HG03175 (cell line): Measurements from ENCODE around the gene CCDC159.
"Not testable (repeated sequence)": the region's sequence is repeated elsewhere in the genome, so short reads cannot be mapped to it uniquely, and the experiment has no call there.

Source experiments
- ATAC-seq: cut with Tn5 transposase; IDR thresholded peaks from one replicate; pipeline ENCODE4 v1.9.1; 2021; ENCODE audit warnings: mild to moderate bottlenecking, moderate library complexity; ENCODE audit not compliant: unreplicated experiment

Gene CCDC159

DNA sequence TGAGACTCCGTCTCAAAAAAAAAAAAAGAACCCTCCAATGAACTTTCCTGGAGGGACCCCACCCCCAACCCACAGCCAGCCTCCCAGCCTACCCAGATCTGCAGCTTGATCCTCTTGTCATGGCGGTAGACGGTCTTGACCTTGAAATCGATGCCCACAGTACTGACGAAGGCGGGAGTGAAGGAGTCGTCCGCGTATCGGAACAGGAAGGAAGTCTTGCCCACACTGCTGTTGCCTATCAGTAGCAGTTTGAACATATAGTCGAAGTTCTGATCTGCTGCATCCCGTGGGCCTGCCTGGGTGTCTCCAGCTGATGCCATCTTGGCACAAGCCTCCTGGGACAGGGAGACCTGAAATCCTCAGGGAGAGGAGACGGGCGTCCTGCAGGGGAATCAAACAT lies 9.2 kb upstream of the CCDC159 start:
- ATAC-seq: no peak

DNA sequence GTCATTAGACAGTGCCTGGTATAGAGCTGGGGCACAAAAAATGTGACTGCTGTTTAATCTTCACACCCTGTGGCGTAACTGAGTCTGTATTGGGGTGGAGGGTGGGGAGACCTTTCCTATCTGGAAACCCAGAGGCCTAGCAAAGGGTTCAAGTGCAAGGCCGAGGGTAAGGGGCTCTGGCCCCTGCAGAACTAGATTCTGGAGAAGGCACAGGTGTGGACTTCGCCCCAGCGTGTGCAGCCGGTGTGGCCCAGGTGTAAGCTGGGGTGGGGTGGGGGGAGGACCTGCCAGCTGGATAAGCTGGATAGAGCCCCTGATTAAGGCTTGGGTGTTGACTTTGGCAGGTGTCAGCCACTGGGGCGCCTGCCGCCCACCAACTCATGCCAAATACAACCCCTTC lies 8.2 kb upstream of the CCDC159 start:
- ATAC-seq: no peak

DNA sequence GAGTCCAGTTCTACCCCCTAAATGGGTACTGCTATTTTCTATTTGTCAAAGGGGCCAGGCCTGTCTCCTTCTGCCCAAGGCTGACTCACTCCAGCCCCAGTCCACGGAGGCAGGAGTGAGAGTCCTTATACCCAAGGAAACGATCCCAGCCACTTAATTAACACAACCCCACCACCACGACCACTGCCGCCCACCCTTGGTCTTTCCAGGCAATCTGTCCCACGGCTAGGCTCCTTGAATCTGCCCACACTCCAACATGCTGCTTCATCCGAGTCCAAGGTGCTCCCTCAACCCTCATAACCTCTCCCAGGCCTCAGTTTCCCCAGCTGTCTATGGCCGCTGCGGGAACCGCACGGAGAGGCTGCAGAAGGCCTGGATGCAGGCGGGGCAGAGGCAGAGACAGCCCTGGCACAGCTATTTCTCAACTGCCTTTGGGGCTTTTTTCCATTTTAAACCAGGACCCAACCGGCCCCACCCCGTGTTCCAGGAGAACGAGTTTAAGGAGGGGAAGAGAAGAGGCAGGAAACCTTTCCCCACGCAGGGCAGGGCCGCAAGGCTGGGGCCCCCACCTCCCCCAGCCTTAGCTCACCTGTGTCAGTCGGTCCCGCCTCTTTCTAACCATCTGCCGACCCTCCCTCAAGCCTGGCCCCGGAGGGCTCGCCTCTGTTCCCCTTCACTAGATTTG lies 7.6 kb upstream of the CCDC159 start:
- ATAC-seq: no peak

DNA sequence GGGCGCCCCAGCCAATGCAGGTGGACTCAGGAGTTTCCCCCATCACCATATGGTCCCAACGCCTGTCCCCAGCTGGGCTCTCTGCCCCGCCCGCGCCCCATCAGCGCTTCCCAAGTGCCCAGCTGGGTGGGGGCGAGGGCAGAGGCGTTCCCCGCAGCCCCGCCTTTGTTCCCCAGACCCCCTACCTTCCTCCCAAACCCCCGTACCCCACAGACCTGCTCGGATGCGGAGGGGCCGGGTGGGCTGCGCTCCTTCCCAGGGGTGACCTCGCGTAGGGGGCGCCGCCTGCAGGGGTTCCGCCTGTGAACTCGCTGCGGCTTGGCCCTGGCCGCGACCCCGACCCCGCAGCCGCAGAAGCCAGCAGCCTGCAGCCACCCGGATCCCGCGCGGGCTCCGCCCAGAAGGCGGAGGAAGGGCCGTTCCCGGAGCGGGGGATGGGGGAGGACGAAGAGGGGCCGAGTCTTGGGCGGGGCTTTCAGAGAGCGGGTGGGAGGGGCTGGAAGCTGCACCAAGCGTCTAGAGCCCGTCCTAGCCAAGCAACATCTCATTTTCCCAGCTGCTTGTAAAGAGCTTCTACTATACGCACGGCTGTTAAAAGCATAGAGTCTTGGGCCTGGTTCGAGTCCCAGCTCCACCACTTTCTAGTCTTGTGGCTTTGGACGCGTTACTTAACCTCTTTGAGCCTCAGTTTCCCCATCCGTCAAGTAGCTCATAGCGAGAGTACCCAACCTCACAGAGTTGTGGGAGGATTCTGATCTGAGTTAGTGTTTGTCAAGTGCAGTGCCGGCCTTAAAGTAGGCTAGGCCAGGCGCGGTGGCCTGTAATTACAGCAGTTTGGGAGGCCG lies 6.8 kb upstream of the CCDC159 start, which contains the start of gene RAB3D:
TSS of gene RAB3D (minus strand) at position 404 of the 845 bp plus-strand sequence. CDS start 2,258 bp downstream, outside the sequence.
- no peak for ATAC-seq

DNA sequence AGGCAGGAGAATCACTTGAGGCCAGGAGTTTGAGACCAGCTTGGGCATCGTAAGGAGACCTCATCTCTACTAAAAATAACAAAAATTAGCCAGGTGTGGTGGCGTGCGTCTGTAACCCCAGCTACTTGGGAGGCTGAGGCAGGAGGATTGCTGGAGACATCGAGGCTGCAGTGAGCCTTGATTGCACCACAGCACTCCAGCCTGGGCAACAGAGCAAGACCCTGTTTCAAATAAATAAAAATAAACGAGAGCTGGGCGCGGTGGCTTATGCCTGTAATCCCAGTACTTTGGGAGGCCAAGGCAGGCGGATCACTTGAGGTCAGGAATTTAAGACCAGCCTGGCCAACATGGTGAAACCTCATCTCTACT lies 6.2 kb upstream of the CCDC159 start:
- not testable (repeated sequence) for ATAC-seq

DNA sequence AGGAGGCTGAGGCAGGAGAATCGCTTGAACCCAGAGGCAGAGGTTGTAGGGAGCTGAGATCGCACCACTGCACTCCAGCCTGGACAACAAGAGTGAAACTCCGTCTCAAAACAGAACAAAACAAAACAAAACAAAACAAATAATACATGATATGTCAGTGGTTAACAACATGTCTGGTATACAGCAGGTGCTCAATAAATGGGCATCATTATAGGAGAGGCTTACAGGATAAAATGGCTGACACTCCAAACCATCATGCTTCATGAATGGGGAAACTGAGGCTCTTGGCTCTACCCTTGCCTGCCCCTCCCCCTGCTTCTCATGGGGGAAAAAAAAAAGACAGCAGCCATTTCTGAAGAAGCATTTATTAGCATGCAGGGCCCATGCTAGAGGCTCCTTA lies 3.9 kb upstream of the CCDC159 start:
- no peak for ATAC-seq

- ATAC-seq: no peak
These were observed 1.1 kb upstream of the CCDC159 start for GRCh38 chr19:11345122-11345803.

DNA sequence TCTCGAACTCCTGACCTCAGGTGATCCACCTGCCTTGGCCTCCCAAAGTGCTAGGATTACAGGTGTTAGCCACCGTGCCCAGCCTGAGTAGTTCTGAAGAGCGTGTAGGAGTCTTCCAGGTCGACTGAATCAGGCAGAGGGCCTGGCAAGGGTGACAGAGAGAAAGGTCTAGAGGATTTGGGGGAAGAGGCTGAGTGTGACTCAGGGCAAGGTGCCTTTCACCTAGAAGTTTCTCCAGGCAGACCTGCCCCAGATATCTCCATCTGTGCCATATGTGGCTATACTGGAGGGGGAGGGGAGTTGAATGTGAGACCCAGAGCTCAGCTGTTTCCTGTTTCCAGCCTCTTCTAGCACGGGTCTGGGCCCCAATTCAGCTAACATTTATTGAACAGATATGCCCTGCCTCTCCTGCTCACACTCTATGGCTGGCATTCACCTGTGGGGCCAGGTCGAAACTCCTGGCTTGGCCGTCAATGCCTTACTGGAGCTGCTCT lies 1.3 kb downstream of the CCDC159 start:
- ATAC-seq: no peak

DNA sequence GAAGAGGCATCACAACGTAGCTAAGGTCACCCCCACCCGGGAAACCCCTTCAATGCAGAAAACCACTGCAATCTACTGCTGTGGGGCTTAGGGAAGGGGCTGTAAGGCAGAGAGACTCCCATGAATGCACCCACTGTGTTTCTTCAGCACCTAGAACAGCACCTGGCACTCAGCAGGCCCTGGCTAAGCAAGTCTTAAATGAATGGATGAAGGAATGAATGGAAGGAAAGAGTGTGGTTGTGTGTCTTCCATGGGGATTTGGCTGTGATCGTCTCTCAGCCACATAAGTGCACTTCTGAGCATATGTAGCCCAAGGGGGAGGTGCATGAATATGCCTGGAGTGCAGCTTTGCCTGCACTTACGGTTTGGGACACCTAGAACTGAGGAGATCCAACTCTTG lies 2.9 kb downstream of the CCDC159 start:
- ATAC-seq: no peak

GRCh38 chr19:11354102-11354501 lies 7.8 kb downstream of the CCDC159 start:
- not testable (repeated sequence) for ATAC-seq

DNA sequence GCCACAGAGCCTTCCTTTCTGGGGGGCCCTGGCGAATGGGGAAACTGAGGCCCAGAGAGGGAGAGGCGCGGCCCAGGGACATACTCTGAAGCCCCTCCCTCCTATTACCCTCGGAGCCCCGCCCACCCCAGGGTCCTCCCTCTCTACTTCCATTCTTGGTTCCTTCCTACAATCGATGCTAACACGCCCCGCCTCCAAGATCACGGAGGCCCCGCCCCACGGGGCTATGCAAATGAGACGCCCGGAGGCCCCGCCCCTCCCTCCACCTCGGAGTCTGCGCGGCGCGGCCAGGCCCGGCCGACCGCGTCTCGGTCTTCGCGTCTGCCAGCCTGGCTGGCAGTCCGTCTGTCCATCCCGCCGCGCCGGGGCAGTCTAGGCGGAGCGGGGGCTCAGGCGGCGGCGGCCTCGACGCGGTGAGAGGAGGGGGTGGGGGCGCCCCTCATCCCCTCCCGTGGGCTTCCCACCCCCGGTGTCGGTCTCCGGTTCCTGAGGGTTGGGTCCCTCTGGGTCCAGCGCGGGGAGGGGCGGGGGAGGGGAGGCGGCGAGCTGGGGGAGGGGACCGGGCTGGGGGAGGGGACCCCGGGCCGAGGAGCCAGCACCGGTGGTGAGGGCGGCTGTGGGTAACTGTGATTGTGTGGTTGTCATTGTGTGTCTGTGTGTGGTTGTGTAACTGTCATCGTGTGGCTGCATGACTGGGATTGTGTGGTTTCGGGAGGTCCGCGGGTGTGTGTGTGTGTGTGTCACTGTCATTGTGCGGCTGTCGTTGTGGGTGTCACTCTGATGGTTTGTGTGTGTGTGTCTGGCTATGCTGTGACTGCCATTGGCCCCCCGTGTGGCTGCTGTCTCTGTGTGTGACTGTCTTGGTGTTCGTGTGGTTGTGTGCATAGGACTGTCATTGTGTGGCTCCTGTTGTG lies 9.1 kb downstream of the CCDC159 start, which contains the start of gene PLPPR2:
TSS of gene PLPPR2 (plus strand) at position 273 of the 914 bp plus-strand sequence. CDS start 2,242 bp downstream, outside the sequence.
- no peak for ATAC-seq

DNA sequence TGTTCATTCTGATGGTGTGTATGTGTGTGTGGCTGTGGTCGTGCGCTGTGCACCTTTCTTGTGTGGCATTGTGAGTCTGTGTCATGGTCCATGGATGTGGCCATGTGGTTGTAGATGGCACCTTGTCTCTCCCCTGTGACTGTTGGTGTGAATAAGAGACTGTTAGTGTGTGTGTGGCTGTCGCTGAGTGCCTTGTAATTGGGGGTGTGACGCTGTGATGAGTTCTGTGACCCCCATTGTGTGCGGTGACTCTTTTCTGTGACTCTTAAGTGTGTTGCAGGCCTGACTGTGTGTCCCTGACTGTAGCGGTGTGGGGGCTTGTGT lies 9.7 kb downstream of the CCDC159 start:
- ATAC-seq: no peak

DNA sequence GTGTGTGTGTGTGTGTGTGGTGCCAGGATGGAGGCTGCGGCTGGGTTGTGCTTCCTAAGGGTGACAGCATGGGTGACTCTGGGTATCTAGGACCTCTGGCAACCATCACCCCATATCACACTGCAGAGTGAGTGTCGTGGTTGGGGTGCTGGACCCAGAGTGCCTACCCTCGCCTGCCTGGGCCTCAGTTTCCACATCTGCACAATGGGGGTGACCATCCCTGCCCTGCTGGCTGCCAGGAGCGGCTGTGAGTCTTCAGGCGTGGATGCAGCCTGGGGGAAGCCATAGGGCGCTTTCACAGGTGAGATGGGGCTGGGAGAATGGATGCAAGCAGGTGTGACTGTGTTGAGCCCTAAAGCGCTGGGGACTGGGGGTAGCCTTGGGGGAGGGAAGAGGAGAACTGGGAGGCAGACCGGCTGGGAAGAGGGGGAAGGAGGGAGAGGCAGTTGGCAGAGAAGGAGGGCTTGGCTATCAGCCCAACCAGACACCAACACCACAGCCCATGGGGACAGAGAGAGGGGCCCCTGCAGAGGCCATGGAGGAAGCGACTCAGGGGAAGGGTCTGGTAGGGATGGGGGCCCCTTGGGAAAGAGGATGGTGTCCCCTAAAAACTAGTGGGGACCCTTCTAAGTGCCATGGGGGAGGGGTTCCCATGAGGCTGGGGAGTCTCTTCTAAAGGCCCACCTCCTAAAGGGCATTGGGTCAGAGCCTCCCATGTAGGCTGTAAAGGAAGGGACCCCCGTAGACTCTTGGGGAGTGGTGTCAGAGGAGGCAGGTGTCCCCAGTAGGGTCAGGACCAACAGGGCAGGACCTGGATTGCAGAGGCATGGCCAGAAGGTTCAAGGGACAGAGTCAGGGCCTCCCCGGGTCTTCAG lies 10.6 kb downstream of the CCDC159 start:
- ATAC-seq: no peak

GRCh38 chr19:11359421-11359820 lies 13.1 kb downstream of the CCDC159 start:
- no peak for ATAC-seq

DNA sequence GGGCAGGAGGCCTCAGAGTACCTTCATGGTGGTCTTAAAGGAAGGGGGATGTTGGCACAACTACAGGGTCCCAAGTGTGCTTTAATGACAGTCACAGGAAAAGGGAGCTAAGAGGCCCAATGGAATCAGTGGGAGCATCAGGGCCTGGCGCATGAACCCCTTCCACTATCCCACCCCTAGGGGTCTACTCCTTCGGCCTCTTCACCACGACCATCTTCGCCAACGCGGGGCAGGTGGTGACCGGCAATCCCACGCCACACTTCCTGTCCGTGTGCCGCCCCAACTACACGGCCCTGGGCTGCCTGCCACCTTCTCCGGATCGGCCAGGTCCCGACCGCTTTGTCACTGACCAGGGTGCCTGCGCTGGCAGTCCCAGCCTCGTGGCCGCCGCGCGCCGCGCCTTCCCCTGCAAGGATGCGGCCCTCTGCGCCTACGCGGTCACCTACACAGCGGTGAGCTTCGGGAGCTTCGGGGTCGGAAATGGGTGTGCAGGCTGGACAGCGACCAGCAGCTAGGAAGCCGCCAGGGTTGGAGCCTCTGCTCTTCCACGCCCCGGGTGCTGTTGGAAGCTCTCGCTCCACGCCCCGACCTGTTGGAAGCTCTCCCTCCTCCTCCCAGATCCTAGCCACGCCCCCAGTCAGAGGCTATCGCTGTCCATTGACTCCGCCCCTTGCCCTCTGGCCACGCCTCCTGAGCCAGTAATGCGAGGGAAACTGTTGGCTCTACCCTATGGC lies 14.9 kb downstream of the CCDC159 start:
- no peak for ATAC-seq

DNA sequence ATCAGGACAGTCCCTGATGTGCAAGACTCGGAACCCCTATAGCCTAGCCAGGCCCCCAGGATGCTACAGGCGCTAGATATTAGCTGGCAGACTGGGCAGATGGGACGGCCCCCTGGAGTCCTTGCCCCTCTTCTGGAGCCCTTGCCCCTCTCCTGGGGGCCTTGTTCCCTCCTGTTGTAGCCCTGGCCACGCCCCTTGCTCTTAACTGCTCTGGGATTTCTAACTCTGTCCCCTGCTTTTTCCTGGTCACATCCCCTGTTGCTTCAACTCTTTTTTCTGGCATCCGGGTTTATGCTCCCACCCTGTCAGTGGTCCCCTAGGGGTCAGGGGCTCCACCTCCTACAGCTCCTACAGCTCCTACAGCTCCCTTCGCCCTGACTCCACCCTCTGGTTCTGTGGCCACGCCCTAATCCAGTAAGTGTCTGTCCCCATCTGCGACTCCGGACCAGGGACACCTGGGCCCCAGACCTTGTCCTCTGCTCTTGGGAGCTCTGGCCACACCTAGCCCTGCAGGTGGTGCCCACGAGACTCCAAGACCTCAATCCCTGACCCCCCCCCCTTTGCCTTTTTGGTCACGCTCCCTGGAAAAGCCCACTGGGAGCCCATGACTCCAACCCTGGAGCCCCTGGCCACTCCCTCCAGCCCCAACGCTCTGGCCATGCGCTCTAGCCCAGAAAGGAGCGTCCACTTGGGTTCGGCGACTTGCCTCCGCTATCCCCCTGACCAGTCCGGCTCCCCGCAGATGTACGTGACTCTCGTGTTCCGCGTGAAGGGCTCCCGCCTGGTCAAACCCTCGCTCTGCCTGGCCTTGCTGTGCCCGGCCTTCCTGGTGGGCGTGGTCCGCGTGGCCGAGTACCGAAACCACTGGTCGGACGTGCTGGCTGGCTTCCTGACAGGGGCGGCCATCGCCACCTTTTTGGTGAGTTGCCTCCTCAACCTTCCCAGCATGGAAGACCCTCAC lies 15.7 kb downstream of the CCDC159 start:
- ATAC-seq: no peak

GRCh38 chr19:11363881-11364280 lies 17.6 kb downstream of the CCDC159 start:
- no peak for ATAC-seq
